GM19395 (cell line): Measurements from ENCODE around the gene TNNT2.

Experiments
- ATAC-seq: cut with Tn5 transposase; IDR thresholded peaks from one replicate; pipeline ENCODE4 v1.9.1; 2021; ENCODE audit warnings: mild to moderate bottlenecking, moderate library complexity; ENCODE audit not compliant: unreplicated experiment

The TNNT2 gene

DNA sequence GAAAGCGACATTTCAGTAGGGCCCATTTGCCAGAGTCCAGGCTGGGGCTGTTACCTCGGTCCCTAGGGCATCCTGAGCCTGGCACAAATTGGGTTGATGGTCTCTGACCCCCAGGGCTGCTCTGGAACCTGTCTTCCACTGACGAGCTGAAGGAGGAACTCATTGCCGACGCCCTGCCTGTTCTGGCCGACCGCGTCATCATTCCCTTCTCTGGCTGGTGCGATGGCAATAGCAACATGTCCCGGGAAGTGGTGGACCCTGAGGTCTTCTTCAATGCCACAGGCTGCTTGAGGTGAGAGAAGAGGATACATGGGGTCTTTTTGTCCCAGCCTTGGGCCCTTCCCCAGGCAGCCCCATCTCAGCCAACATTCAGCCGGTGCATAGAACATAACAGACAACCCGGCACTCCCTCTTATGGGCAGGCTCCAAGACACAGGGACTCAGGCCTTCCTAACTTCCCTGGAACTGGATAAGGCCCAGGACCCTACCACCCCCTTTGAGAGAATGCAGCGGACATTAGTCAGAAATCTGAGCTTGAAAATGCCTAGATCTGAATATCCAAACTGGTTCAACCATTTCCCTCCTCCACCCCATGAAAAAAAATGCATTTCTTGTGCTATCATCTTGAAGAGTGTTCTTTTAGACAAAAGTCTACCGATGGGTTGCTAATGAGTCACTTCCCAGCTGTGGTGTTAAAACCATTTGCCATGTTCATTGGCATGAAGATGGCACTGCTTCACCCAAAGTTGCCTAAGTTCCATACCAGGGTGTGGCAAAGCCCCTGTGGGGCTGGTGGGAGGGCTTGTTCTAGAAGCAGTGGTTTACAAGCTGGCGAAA is 58.8 kb downstream of the TNNT2 start:
- no peak for ATAC-seq

DNA sequence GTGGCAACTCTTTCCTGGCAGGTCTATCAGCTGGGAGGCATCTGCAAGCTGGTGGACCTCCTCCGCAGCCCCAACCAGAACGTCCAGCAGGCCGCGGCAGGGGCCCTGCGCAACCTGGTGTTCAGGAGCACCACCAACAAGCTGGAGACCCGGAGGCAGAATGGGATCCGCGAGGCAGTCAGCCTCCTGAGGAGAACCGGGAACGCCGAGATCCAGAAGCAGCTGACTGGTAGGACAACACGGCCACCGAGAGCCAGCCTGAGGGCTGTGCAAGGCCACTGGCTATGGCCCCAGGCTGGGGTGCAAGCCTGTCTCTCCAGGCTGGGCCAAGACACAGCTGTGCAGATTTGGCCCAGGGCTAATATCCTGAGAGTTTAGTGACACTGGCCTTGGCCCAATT is 59.9 kb downstream of the TNNT2 start:
- no peak for ATAC-seq

DNA sequence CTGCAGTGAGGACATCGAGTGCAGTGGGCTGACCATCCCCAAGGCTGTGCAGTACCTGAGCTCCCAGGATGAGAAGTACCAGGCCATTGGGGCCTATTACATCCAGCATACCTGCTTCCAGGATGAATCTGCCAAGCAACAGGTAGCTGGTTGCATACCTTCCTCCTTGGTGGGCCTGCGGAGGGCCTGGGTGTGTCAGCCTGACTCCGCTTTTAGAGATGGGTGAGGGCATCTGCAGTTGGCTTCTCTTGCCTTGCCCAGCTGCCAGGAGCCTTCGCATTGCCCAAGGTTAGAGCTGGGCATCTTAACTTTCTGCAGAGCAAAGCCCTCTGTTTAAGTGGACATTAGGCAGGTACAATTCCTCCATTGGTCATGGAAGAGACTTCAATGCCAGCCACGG is 60.9 kb downstream of the TNNT2 start:
- ATAC-seq: no peak

DNA sequence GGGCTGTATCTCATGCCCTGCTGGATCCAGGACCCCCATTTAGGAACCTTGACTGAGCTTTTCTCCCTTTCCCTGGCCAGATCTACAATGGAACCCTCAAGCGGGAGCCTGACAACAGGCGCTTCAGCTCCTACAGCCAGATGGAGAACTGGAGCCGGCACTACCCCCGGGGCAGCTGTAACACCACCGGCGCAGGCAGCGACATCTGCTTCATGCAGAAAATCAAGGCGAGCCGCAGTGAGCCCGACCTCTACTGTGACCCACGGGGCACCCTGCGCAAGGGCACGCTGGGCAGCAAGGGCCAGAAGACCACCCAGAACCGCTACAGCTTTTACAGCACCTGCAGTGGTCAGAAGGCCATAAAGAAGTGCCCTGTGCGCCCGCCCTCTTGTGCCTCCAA is 64.4 kb downstream of the TNNT2 start:
- ATAC-seq: no peak

DNA sequence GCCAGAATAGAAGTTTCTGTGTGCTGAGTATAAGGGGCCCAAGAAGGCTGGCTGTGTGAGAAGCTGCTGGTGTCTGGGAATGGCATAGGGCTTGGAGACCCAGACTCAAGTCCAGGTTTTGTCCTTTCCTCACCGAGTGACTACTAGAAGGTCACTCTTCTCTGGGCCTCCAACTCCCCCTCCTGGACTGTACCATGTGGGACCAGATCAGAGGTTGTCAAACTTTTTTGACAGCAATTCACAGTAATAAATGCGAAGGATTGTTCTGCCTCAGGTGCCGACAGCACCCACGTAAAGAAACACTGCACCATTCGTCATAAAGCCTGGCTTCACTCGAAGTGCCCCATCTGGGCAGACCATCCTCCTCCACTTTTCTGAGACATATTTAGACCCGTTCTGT is 65.2 kb downstream of the TNNT2 start:
- no peak for ATAC-seq

DNA sequence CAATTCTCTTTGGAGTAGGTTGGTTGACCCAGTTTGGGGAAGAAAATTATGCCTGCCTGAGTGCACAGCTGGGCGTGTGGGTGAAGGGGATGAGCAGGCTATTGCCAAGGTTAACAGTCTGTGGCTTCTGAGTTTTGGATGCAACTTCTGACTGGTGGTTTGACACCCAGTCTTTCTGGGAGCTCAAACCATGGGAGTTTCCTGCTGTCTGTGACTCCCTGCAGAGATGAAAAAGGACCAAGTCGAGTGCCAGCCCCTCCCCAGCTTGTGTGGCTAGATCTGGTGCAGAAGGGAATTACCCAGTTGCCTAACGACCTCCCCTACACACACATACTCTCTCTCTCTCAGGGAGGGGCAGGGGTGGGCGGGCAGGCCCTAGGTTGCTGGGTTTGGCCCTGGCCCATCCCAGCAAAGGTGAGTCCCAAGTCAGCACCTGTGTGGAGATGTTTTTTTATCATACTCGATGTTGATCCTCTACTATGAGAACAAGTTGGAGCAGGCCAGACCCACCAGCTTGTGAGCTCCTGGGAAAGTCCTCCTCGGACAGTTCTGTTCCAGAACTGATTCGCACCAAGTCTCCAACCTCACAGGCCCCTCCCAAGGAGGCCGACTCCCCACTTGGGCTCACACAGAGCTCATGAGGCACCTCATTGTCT is 66.0 kb downstream of the TNNT2 start:
- no peak for ATAC-seq

DNA sequence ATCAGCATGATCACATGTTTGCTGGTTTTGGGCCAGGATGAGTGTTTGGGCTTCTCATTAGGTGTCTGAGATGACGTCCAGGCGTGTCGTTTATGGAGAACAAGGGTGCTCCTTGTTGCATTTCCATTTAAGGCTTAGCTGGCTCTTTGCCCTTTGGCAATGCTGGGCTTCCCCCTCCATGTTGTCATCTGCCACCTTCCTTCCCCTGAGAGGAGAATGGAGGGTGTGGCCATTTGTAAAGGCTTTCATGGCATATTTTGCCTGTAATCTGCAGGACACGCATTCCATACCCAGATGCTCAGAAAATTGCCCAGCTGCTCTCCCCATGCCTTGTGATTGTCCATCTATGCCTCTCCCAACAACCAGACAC is 66.5 kb downstream of the TNNT2 start:
- no peak for ATAC-seq

DNA sequence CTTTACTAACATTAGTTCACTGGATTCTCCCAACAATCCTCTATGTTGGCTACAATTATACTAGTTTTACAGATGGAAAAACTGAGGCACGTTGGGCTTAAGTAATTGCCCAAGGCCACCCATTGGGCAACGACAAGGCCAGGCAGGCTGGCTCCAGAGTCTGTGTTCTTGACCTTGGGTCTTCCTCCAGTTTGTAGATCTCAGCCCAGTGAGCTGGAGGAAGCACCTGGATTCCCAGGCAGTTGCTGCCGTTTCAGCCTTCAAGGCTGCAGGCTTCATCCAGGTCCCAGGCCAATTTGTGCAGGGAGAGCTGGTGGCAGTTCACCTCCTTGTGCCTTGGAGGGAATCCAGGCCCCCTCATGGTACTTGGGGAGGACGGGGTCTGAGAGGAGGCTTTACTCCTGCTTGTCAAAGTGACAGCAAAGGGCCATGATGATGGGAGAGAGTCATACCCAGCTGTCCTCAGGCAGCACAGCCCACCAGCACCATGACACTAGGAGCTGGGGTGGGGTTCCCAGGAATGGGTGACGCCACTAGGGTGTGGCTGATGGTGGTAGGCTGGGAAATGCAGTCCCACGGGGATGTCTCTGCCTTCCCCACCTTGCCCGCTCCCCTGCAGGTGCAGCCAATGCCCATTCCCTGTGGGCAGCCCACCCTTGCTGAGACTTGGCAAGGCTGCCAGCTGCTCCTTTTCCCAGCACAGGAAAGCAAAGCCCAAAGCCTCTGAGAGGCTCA is 67.1 kb downstream of the TNNT2 start:
- ATAC-seq: no peak

DNA sequence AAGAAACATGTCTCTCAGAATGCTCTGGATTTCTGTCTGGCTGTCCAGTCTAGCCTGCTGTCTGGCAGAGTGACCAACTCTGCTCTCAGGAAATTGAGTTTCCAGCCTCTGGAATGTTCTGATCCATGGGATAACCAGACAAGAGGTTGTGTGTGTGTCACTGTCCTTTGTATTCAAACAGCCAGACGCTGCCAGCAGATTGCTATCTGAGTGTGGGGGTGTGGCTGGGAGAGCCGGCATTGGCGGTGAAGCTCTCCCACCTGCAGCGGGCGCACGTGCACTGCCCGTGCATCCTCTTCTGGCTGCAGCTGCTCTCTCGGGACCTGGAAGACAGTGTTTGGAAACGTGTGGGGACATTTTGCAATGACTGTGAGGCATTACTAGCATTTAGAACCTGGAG is 68.1 kb downstream of the TNNT2 start:
- ATAC-seq: no peak
